B cell (primary cell): ENCODE measurements around the gene PBX1. TPM values are rescaled to one million over a fixed set of nuclear protein-coding genes. Genes with fewer than 3 reads are reported as not detected.

Experiments
- ATAC-seq: fragments of 200-7000 bp; cut with Tn5 transposase; one replicate; pipeline ENCODE4 v1.10.0; 2021; ENCODE audit warnings: low read depth, mild to moderate bottlenecking, moderate number of reproducible peaks, moderate library complexity
- CTCF ChIA-PET: fragments of 350-600 bp; sonication (Branson Sonifier 250); formaldehyde crosslinking; loops from one replicate; lab custom pipeline; 2021; ENCODE audit warnings: antibody characterized with exemption, inconsistent platforms; lab: Charles Lee
- POLR2A ChIA-PET: fragments of 350-600 bp; sonication (Branson Sonifier 250); formaldehyde crosslinking; loops from one replicate; lab custom pipeline; 2021; ENCODE audit warnings: antibody characterized with exemption; lab: Charles Lee
- DNase-seq: peaks from one replicate; pipeline ENCODE4 v3.0.0; 2013
- H2AFZ ChIP-seq: 2 replicates; pipeline ENCODE4 v1.6.1; 2012; ENCODE audit warnings: mild to moderate bottlenecking, low read depth, low read length; ENCODE audit not compliant: insufficient read depth, poor library complexity, severe bottlenecking
- H3K27ac ChIP-seq, 2 donors: 1 replicate in 1 of 2; 2 replicates in 1 of 2; pipeline ENCODE4 v1.5.1; 2012 to 2013; ENCODE audit warnings: low read length in 2 of 2, mild to moderate bottlenecking in 2 of 2, moderate library complexity in 1 of 2
- H3K27me3 ChIP-seq, 4 experiments: fragments of 200-600 bp in 1 of 4; sonication (generic) in 1 of 4; replicated peaks in 1 of 4; 1 replicate in 2 of 4; 2 replicates in 2 of 4; pipeline versions ENCODE4 v1.6.1 to v1.7.0; 2013 to 2016; ENCODE audit warnings: low read length in 3 of 4, mild to moderate bottlenecking in 2 of 4, mixed read lengths in 1 of 4, moderate library complexity in 1 of 4; ENCODE audit not compliant: insufficient read depth in 4 of 4, control insufficient read depth in 3 of 4; ENCODE audit errors: control extremely low read depth in 1 of 4
- H3K36me3 ChIP-seq, 2 experiments: replicated peaks in 1 of 2; 1 replicate in 1 of 2; 2 replicates in 1 of 2; pipeline versions ENCODE4 v1.6.1 to v1.7.1; 2013; ENCODE audit warnings: low read length in 1 of 2; ENCODE audit not compliant: insufficient read depth in 2 of 2, control insufficient read depth in 1 of 2; ENCODE audit errors: control extremely low read depth in 1 of 2, extremely low read depth in 1 of 2
- H3K4me1 ChIP-seq, 2 donors: fragments of 200-600 bp in 1 of 2; sonication (generic) in 1 of 2; 1 replicate in 1 of 2; 2 replicates in 1 of 2; pipeline versions ENCODE4 v1.5.1 to v1.6.1; 2013 to 2017; ENCODE audit warnings: low read length in 2 of 2; ENCODE audit not compliant: control insufficient read depth in 2 of 2, insufficient read depth in 2 of 2
- H3K4me2 ChIP-seq: replicated peaks from 2 replicates; pipeline ENCODE3; 2012; ENCODE audit warnings: mild to moderate bottlenecking, low read depth, low read length; ENCODE audit not compliant: poor library complexity, severe bottlenecking
- H3K4me3 ChIP-seq, 5 experiments: fragments of 200-600 bp in 1 of 5; sonication (generic) in 1 of 5; 1 replicate in 3 of 5; 2 replicates in 2 of 5; pipeline versions ENCODE4 v1.5.1 to v1.7.0; 2011 to 2016; ENCODE audit warnings: low read length in 4 of 5, mild to moderate bottlenecking in 4 of 5, low read depth in 2 of 5, control low read depth in 1 of 5, moderate library complexity in 1 of 5; ENCODE audit not compliant: insufficient read depth in 1 of 5; ENCODE audit errors: control extremely low read depth in 1 of 5, extremely low read depth in 1 of 5
- H3K79me2 ChIP-seq: fragments of 200-600 bp; sonication (generic); one replicate; pipeline ENCODE4 v1.6.0; 2016; ENCODE audit warnings: low read length; ENCODE audit not compliant: control insufficient read depth, insufficient read depth
- H3K9ac ChIP-seq: fragments of 200-600 bp; sonication (generic); 2 replicates; pipeline ENCODE4 v1.6.1; 2017; ENCODE audit warnings: mild to moderate bottlenecking, low read length, moderate library complexity
- H3K9me3 ChIP-seq, 3 donors: one replicate each; pipeline versions ENCODE4 v1.6.1 to v1.7.1; 2013; ENCODE audit warnings: low read length in 2 of 3; ENCODE audit not compliant: control insufficient read depth in 2 of 3, insufficient read depth in 1 of 3; ENCODE audit errors: control extremely low read depth in 1 of 3
- H4K20me1 ChIP-seq: 2 replicates; pipeline ENCODE4 v1.6.0; 2012; ENCODE audit warnings: mild to moderate bottlenecking, low read length; ENCODE audit not compliant: insufficient read depth, control insufficient read depth, poor library complexity, severe bottlenecking
- H3K27ac Mint-ChIP-seq: one replicate; pipeline ENCODE4 v1.8.0; 2021; ENCODE audit warnings: mixed read lengths
- H3K27me3 Mint-ChIP-seq: one replicate; pipeline ENCODE4 v1.8.0; 2021; ENCODE audit warnings: mixed read lengths
- H3K4me1 Mint-ChIP-seq: one replicate; pipeline ENCODE4 v1.8.0; 2021; ENCODE audit warnings: mixed read lengths
- H3K4me3 Mint-ChIP-seq: one replicate; pipeline ENCODE4 v1.8.0; 2021; ENCODE audit warnings: mixed read lengths
- H3K9me3 Mint-ChIP-seq: one replicate; pipeline ENCODE4 v1.8.0; 2022; ENCODE audit warnings: mixed read lengths; ENCODE audit not compliant: insufficient read depth
- EZH2 ChIP-seq: IDR thresholded peaks from 2 replicates; pipeline ENCODE4 v1.6.1; 2012; ENCODE audit warnings: borderline replicate concordance, low read depth, mild to moderate bottlenecking, moderate library complexity, low read length; ENCODE audit not compliant: insufficient read depth, poor library complexity, severe bottlenecking
- WGBS: methylation state at CpG from one replicate; pipeline ENCODE4 v1.1.5; 2013; ENCODE audit warnings: missing lambda C conversion rate; ENCODE audit not compliant: insufficient coverage; 5-methylcytosine and 5-hydroxymethylcytosine counted together
- intact Hi-C: fragments of 100-400 bp; cut with micrococcal nuclease; formaldehyde crosslinking; loops from one replicate; pipeline ENCODE4 v1.10.0; 2022
- polyA plus RNA-seq: library from polyadenylated mRNA; depleted of rRNA; stranded (reverse); fragments of >200 nt; gene quantifications from 2 replicates; pipeline ENCODE4 v1.2.3, GENCODE V29; 2012
- total RNA-seq, 2 donors: library from RNA; stranded (reverse); fragments of 120-200 nt in 1 of 2; gene quantifications; 1 replicate in 1 of 2; 2 replicates in 1 of 2; pipeline versions ENCODE4 v1.2.3 to v1.2.4, GENCODE V29; 2013 to 2022
- TF ChIP-seq, protein P1 (sequence below): fragments of 200-600 bp; IDR thresholded peaks from one replicate; pipeline ENCODE4 v1.8.0; 2022; ENCODE audit warnings: antibody characterized with exemption, mild to moderate bottlenecking

The PBX1 gene
- total and polyA plus RNA-seq, 2 donors (not counting 1 experiment from before 2014, with no cell fraction given), result 0.32 TPM; not detected in 1

- Histone ChIP-seq H3K9me3 (peaks cover 0 to 2% (median 0%) of the 10 kb centered on the region in 3 donors), H4K20me1 (no peaks in the 10 kb centered on the region), H3K9ac (no peak overlapping the region), H3K36me3 (no peaks in the 10 kb centered on the region), H3K27me3 (peaks cover 0 to under 1% (median 0%) of the 10 kb centered on the region in 4 experiments), H3K27ac (no peak overlapping the region), H3K79me2 (no peaks in the 10 kb centered on the region), H3K4me3 (no peak overlapping the region), H2AFZ (no peak overlapping the region), H3K4me1 (no peaks in the 10 kb centered on the region), H3K4me2 (no peak overlapping the region)
- no CpG with 5 or more reads among the region's 6 CpGs for WGBS
- ATAC-seq (no peak), DNase-seq (no peak)
- H3K4me3 Mint-ChIP-seq, result no peak overlapping the region
- H3K27me3 Mint-ChIP-seq, result peaks cover 21% of the 10 kb centered on the region
- intact Hi-C loops, result no loop called here
- ChIA-PET POLR2A (no interaction called here), CTCF (no interaction called here)
- H3K4me1 Mint-ChIP-seq, result peaks cover 3% of the 10 kb centered on the region
- H3K27ac Mint-ChIP-seq, result no peak overlapping the region
- TF ChIP-seq, protein P1, sequence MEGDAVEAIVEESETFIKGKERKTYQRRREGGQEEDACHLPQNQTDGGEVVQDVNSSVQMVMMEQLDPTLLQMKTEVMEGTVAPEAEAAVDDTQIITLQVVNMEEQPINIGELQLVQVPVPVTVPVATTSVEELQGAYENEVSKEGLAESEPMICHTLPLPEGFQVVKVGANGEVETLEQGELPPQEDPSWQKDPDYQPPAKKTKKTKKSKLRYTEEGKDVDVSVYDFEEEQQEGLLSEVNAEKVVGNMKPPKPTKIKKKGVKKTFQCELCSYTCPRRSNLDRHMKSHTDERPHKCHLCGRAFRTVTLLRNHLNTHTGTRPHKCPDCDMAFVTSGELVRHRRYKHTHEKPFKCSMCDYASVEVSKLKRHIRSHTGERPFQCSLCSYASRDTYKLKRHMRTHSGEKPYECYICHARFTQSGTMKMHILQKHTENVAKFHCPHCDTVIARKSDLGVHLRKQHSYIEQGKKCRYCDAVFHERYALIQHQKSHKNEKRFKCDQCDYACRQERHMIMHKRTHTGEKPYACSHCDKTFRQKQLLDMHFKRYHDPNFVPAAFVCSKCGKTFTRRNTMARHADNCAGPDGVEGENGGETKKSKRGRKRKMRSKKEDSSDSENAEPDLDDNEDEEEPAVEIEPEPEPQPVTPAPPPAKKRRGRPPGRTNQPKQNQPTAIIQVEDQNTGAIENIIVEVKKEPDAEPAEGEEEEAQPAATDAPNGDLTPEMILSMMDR, result no peak
- no peaks in the 10 kb centered on the region for H3K9me3 Mint-ChIP-seq
Measured at GRCh38 chr1:164647211-164647610, 88.2 kb downstream of the PBX1 start.

DNA sequence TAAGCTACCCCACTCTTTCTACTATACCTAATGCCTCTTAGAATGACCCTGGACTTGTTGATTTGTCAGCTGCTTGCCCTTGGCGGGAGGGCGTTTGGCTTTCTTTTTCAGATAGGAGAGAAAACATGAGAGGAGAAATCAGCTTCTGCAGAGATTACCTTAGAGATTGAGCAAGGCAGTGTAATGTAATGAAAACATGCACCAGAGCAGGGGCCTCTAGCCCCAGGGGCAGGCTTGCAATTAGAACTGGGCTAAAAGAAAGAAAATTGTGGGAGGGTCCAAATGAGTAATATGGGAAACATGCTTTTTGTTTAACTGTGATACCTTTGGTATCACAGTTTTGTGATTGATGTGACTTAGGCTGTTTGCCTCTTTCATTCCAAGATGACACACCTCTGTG is 89.7 kb downstream of the PBX1 start:
- H3K27me3 ChIP-seq, result peaks cover 0 to 2% (median 0%) of the 10 kb centered on the region in 4 experiments
- no peaks in the 10 kb centered on the region for H3K36me3 ChIP-seq
- WGBS, result 100% methylated on average over 2 of the region's 2 CpGs
- peaks cover 0 to 7% (median 0%) of the 10 kb centered on the region in 3 donors for H3K9me3 ChIP-seq
- H4K20me1 ChIP-seq, result no peaks in the 10 kb centered on the region
- no peak overlapping the region for H3K9ac ChIP-seq
- TF ChIP-seq, protein P1, result no peak
- TF ChIP-seq EZH2, result no peak
- intact Hi-C loops, result no loop called here
- DNase-seq (no peak), ATAC-seq (no peak)
- no peak overlapping the region for H3K4me3 ChIP-seq
- Mint-ChIP-seq H3K4me3 (no peak overlapping the region), H3K27me3 (peaks cover 21% of the 10 kb centered on the region), H3K27ac (no peak overlapping the region), H3K9me3 (no peaks in the 10 kb centered on the region), H3K4me1 (peaks cover 3% of the 10 kb centered on the region)
- no peak overlapping the region for H3K27ac ChIP-seq
- no peaks in the 10 kb centered on the region for H3K79me2 ChIP-seq
- H2AFZ ChIP-seq, result no peak overlapping the region
- ChIA-PET CTCF (no interaction called here), POLR2A (no interaction called here)
- H3K4me1 ChIP-seq, result no peaks in the 10 kb centered on the region
- H3K4me2 ChIP-seq, result no peak overlapping the region
